H9 (cell line): ENCODE data around the gene PMEPA1. TPM values are rescaled to one million over a fixed set of nuclear protein-coding genes. Genes with fewer than 3 reads are reported as not detected.

Experiments
- DNase-seq: peaks from one replicate; pipeline ENCODE4 v3.0.0-alpha.2; 2017
- H2AFZ ChIP-seq: one replicate; pipeline ENCODE4 v1.6.1; 2013; ENCODE audit warnings: mild to moderate bottlenecking, low read length, control low read depth, moderate library complexity
- H2AK5ac ChIP-seq: 2 replicates; pipeline ENCODE4 v1.6.1; 2013; ENCODE audit warnings: low read length, control low read depth, mixed read lengths; ENCODE audit not compliant: insufficient read length
- H2BK120ac ChIP-seq: one replicate; pipeline ENCODE4 v1.6.1; 2013; ENCODE audit warnings: low read depth, mild to moderate bottlenecking, low read length, control low read depth, inconsistent platforms; ENCODE audit not compliant: poor library complexity, severe bottlenecking
- H2BK12ac ChIP-seq: 2 replicates; pipeline ENCODE4 v1.6.1; 2013; ENCODE audit warnings: low read length, control low read depth, mixed read lengths, low read depth; ENCODE audit not compliant: insufficient read length
- H2BK15ac ChIP-seq: 2 replicates; pipeline ENCODE4 v1.6.1; 2013; ENCODE audit warnings: low read depth, low read length, control low read depth
- H2BK20ac ChIP-seq: one replicate; pipeline ENCODE4 v1.6.1; 2013; ENCODE audit warnings: low read depth, mild to moderate bottlenecking, low read length, control low read depth, inconsistent platforms; ENCODE audit not compliant: poor library complexity, severe bottlenecking
- H2BK5ac ChIP-seq: 2 replicates; pipeline ENCODE4 v1.6.1; 2013; ENCODE audit warnings: low read length, control low read depth, mixed read lengths; ENCODE audit not compliant: insufficient read length
- H3K14ac ChIP-seq: 2 replicates; pipeline ENCODE4 v1.6.1; 2013; ENCODE audit warnings: low read length, control low read depth; ENCODE audit not compliant: insufficient read depth
- H3K18ac ChIP-seq: 2 replicates; pipeline ENCODE4 v1.6.1; 2013; ENCODE audit warnings: low read depth, mild to moderate bottlenecking, mixed read lengths, low read length, control low read depth; ENCODE audit not compliant: insufficient read length
- H3K23ac ChIP-seq: 2 replicates; pipeline ENCODE4 v1.6.1; 2013; ENCODE audit warnings: low read length, control low read depth, mixed read lengths, low read depth; ENCODE audit not compliant: insufficient read length
- H3K23me2 ChIP-seq: 2 replicates; pipeline ENCODE4 v1.6.1; 2013; ENCODE audit warnings: low read depth, mild to moderate bottlenecking, mixed read lengths, low read length, control low read depth; ENCODE audit not compliant: insufficient read length, poor library complexity, severe bottlenecking
- H3K27ac ChIP-seq: 2 replicates; pipeline ENCODE4 v1.5.1; 2013; ENCODE audit warnings: low read length, control low read depth, mixed read lengths, low read depth; ENCODE audit not compliant: insufficient read length
- H3K27me3 ChIP-seq: 2 replicates; pipeline ENCODE4 v1.6.1; 2013; ENCODE audit warnings: low read length, control low read depth, inconsistent platforms; ENCODE audit not compliant: insufficient read depth
- H3K4ac ChIP-seq: 2 replicates; pipeline ENCODE4 v1.6.1; 2013; ENCODE audit warnings: low read depth, mild to moderate bottlenecking, control low read depth, inconsistent platforms, low read length, moderate library complexity
- H3K4me1 ChIP-seq: 2 replicates; pipeline ENCODE4 v1.6.1; 2013; ENCODE audit warnings: low read length, control low read depth, inconsistent platforms; ENCODE audit not compliant: insufficient read depth
- H3K4me2 ChIP-seq: 2 replicates; pipeline ENCODE4 v1.6.1; 2013; ENCODE audit warnings: low read length, control low read depth, mixed read lengths; ENCODE audit not compliant: insufficient read length, insufficient read depth
- H3K56ac ChIP-seq: 2 replicates; pipeline ENCODE4 v1.6.1; 2013; ENCODE audit warnings: low read depth, mild to moderate bottlenecking, mixed read lengths, low read length, control low read depth; ENCODE audit not compliant: insufficient read length
- H3K79me1 ChIP-seq: 2 replicates; pipeline ENCODE4 v1.6.1; 2013; ENCODE audit warnings: low read depth, mild to moderate bottlenecking, moderate library complexity, low read length, control low read depth, inconsistent platforms; ENCODE audit not compliant: insufficient read depth, poor library complexity, severe bottlenecking
- H3K79me2 ChIP-seq: 2 replicates; pipeline ENCODE4 v1.6.1; 2013; ENCODE audit warnings: low read length, control low read depth, inconsistent platforms; ENCODE audit not compliant: insufficient read depth
- H3K9ac ChIP-seq: 2 replicates; pipeline ENCODE4 v1.6.1; 2013; ENCODE audit warnings: low read length, control low read depth, mixed read lengths; ENCODE audit not compliant: insufficient read length; ENCODE audit errors: extremely low read depth
- H3K9me3 ChIP-seq: one replicate; pipeline ENCODE4 v1.6.1; 2013; ENCODE audit warnings: low read depth, low read length, inconsistent platforms; ENCODE audit not compliant: control insufficient read depth
- H3T11ph ChIP-seq: one replicate; pipeline ENCODE4 v1.6.1; 2013; ENCODE audit warnings: mild to moderate bottlenecking, low read length, control low read depth, inconsistent platforms
- H4K20me1 ChIP-seq: one replicate; pipeline ENCODE4 v1.6.1; 2013; ENCODE audit not compliant: control insufficient read depth, insufficient read length, insufficient read depth
- H4K5ac ChIP-seq: 2 replicates; pipeline ENCODE4 v1.6.1; 2013; ENCODE audit warnings: low read depth, mild to moderate bottlenecking, mixed read lengths, low read length, control low read depth; ENCODE audit not compliant: insufficient read length
- H4K8ac ChIP-seq: replicated peaks from 2 replicates; pipeline ENCODE4 v1.6.1; 2013; ENCODE audit warnings: low read length, control low read depth, mixed read lengths, low read depth; ENCODE audit not compliant: insufficient read length
- H4K91ac ChIP-seq: 2 replicates; pipeline ENCODE4 v1.6.1; 2013; ENCODE audit warnings: low read depth, mild to moderate bottlenecking, moderate library complexity, mixed read lengths, low read length, control low read depth; ENCODE audit not compliant: insufficient read length
- H3K27ac Mint-ChIP-seq, 3 experiments: 2 replicates in 2 of 3; 3 replicates in 1 of 3; pipeline ENCODE4 v1.8.0; 2020 to 2021; ENCODE audit warnings: mixed read lengths in 3 of 3, mild to moderate bottlenecking in 1 of 3, moderate library complexity in 1 of 3
- H3K27me3 Mint-ChIP-seq: 2 replicates; pipeline ENCODE4 v1.8.0; 2021; ENCODE audit warnings: low read depth, mild to moderate bottlenecking, moderate library complexity, mixed read lengths
- H3K36me3 Mint-ChIP-seq, 3 experiments: 2 replicates in 2 of 3; 3 replicates in 1 of 3; pipeline ENCODE4 v1.8.0; 2020 to 2021; ENCODE audit warnings: low read depth in 3 of 3, mixed read lengths in 3 of 3; ENCODE audit not compliant: insufficient read depth in 1 of 3
- H3K4me1 Mint-ChIP-seq, 2 experiments: 2 replicates each; pipeline ENCODE4 v1.8.0; 2020; ENCODE audit warnings: mixed read lengths in 2 of 2
- H3K4me3 Mint-ChIP-seq, 2 experiments: 2 replicates in 1 of 2; 3 replicates in 1 of 2; pipeline ENCODE4 v1.8.0; 2020 to 2021; ENCODE audit warnings: mild to moderate bottlenecking in 2 of 2, mixed read lengths in 2 of 2, moderate library complexity in 1 of 2
- H3K9me3 Mint-ChIP-seq, 2 experiments: 2 replicates in 1 of 2; 3 replicates in 1 of 2; pipeline ENCODE4 v1.8.0; 2020; ENCODE audit warnings: mild to moderate bottlenecking in 2 of 2, mixed read lengths in 2 of 2, moderate library complexity in 1 of 2
- WGBS: extraction: QIAGEN DNeasy Blood & Tissue Kit; methylation state at CpG from one replicate; pipeline ENCODE4 v1.1.7; 2013; ENCODE audit warnings: missing lambda C conversion rate, low lambda C conversion rate, mixed read lengths; ENCODE audit not compliant: insufficient read length; ENCODE audit errors: extremely low coverage; 5-methylcytosine and 5-hydroxymethylcytosine counted together
- total RNA-seq: library from RNA; stranded (reverse); gene quantifications from 2 replicates; pipeline ENCODE4 v1.2.1, GENCODE V29; 2021
- TF ChIP-seq, protein P1 (sequence below): fragments of 200-600 bp; sonication (generic); conservative IDR thresholded peaks from 3 replicates; pipeline ENCODE4 v1.8.0; 2021; ENCODE audit warnings: antibody characterized with exemption, mild to moderate bottlenecking

PMEPA1 gene
- total RNA-seq, 1 experiment from 2014 or later = 34.6 TPM

DNA sequence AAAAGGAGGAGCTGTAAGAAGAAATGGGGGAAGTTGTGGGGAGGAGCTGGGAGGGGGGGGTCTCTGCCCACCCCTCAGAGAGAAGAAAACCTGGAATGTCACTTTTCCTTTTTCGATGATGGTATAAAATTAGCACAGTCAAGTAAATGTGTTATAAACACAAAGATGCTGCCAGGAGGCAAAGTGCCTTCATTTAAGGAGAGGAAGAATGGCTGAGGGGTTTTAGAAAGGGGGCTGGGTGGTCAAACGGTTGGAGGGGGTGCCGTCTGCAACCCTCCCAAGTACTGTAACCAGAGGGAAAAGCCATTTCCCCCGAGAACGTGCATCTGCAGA is 25.0 kb downstream of the PMEPA1 start:
- no peaks in the 10 kb centered on the region for H3K9me3 ChIP-seq
- peaks cover 12% of the 10 kb centered on the region; the same call in 1 of the 2 replicates for H3K79me2 ChIP-seq
- no peak overlapping the region for H2BK20ac ChIP-seq
- Mint-ChIP-seq H3K4me1 (peaks cover 67 to 82% of the 10 kb centered on the region in 2 experiments), H3K9me3 (no peaks in the 10 kb centered on the region), H3K36me3 (peaks cover 0 to 15% (median 4%) of the 10 kb centered on the region in 3 experiments; a peak in 4 of 7 replicates), H3K4me3 (peak overlapping the region in 1 of 2 experiments; percentile 61; a peak in 2 of 5 replicates), H3K27me3 (no peaks in the 10 kb centered on the region), H3K27ac (no peak overlapping the region; a peak in 1 of 7 replicates)
- no peak overlapping the region for H3K4me2 ChIP-seq
- TF ChIP-seq, protein P1, sequence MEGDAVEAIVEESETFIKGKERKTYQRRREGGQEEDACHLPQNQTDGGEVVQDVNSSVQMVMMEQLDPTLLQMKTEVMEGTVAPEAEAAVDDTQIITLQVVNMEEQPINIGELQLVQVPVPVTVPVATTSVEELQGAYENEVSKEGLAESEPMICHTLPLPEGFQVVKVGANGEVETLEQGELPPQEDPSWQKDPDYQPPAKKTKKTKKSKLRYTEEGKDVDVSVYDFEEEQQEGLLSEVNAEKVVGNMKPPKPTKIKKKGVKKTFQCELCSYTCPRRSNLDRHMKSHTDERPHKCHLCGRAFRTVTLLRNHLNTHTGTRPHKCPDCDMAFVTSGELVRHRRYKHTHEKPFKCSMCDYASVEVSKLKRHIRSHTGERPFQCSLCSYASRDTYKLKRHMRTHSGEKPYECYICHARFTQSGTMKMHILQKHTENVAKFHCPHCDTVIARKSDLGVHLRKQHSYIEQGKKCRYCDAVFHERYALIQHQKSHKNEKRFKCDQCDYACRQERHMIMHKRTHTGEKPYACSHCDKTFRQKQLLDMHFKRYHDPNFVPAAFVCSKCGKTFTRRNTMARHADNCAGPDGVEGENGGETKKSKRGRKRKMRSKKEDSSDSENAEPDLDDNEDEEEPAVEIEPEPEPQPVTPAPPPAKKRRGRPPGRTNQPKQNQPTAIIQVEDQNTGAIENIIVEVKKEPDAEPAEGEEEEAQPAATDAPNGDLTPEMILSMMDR = no peak
- no CpG with 5 or more reads among the region's 5 CpGs for WGBS
- no peak overlapping the region for H2AK5ac ChIP-seq
- H2AFZ ChIP-seq = no peak overlapping the region
- no peaks in the 10 kb centered on the region for H3K27me3 ChIP-seq
- H2BK15ac ChIP-seq = no peak overlapping the region
- H2BK12ac ChIP-seq = no peak overlapping the region
- H3K18ac ChIP-seq = no peak overlapping the region
- H3K9ac ChIP-seq = no peak overlapping the region
- H3K27ac ChIP-seq = no peak overlapping the region
- H3K56ac ChIP-seq = no peak overlapping the region
- no peak overlapping the region for H3K14ac ChIP-seq
- no peak overlapping the region for H2BK120ac ChIP-seq
- no peak overlapping the region for H4K5ac ChIP-seq
- no peaks in the 10 kb centered on the region for H4K20me1 ChIP-seq
- H3K23ac ChIP-seq = no peak overlapping the region
- no peaks in the 10 kb centered on the region for H3K79me1 ChIP-seq
- H3T11ph ChIP-seq = no peak overlapping the region
- no peak for DNase-seq
- H3K4me1 ChIP-seq = peaks cover 18% of the 10 kb centered on the region; the same call in 1 of the 2 replicates
- no peak overlapping the region for H4K8ac ChIP-seq
- H3K23me2 ChIP-seq = no peaks in the 10 kb centered on the region
- no peak overlapping the region for H4K91ac ChIP-seq
- no peak overlapping the region for H2BK5ac ChIP-seq
- no peak overlapping the region for H3K4ac ChIP-seq
